GM12874 (cell line): ENCODE results near the gene KCNAB1.

Experiments used
- TF ChIP-seq, protein P1 (sequence below): IDR thresholded peaks from 2 replicates; pipeline ENCODE4 v1.5.1; 2011; ENCODE audit warnings: low read depth, mild to moderate bottlenecking, control low read depth, low read length, moderate library complexity; ENCODE audit not compliant: insufficient read depth

KCNAB1 gene

DNA sequence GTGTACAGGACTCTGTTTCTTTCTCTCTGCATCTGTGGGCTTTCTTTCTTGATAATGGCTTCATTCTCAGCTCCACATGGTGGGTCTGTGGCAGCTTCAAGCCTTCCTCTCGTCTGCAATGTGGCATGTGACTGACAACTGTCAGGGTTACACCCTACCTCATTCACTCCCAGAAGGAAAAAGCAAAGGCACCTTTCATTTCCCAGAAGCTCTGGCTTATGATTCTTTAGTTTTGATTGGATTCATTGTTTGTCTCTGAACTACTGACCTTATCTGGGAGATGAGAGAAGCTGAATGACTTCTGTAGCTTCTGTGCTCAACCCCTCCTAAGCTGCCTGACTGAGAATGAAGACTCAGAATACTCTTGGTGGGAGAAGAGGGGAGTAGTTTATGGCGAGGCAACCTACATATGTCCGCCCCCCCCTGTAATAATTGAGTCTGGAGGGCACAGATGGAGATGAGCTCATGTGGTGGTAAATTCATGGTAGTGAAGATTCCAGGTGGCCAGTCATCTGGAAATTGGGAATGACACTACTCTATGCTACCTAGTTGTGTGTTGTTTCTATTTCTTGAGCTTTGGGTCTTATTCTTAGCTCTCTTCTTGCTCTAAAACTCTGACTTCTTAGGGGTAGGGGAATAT lies 38.4 kb downstream of the KCNAB1 start:
- TF ChIP-seq, protein P1, sequence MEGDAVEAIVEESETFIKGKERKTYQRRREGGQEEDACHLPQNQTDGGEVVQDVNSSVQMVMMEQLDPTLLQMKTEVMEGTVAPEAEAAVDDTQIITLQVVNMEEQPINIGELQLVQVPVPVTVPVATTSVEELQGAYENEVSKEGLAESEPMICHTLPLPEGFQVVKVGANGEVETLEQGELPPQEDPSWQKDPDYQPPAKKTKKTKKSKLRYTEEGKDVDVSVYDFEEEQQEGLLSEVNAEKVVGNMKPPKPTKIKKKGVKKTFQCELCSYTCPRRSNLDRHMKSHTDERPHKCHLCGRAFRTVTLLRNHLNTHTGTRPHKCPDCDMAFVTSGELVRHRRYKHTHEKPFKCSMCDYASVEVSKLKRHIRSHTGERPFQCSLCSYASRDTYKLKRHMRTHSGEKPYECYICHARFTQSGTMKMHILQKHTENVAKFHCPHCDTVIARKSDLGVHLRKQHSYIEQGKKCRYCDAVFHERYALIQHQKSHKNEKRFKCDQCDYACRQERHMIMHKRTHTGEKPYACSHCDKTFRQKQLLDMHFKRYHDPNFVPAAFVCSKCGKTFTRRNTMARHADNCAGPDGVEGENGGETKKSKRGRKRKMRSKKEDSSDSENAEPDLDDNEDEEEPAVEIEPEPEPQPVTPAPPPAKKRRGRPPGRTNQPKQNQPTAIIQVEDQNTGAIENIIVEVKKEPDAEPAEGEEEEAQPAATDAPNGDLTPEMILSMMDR: no peak

DNA sequence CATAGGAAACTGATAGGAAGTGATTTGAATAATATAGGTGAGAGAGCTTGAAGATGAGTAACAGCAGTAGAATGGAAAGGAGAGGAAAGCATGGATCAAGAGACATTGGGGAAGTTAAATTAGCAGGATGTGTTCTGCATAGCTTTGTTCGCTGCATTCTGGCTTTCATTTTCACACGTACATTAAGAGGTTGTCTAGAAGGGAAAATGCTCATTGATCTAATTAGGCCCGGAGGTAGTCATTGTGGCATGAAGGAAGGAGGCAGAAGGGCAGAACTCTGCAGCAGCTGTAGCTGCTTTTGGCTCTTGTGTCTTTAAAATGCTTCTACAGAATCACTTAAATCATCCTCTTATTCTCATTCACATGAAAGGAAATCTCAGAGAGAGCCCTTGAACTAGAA lies 40.3 kb downstream of the KCNAB1 start:
- TF ChIP-seq, protein P1: no peak

DNA sequence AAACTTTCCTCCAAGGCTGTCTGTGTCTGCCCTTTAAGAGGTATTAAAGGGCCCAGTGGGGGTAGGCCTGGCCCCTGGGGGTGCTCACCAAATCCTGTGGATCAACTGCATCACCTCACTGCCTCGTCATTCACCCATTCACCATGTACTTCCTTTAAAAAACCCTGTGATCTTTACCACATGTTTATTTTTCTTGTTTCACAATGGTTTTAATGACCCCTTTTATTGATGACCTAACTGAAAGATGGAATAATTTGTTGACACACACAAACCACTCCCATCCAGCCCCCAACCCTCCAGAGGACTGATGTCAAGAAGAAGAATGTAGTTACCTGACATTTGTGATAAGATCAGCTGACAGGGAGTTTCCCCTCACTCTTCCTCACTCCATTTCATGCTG lies 40.8 kb downstream of the KCNAB1 start:
- TF ChIP-seq, protein P1: no peak

DNA sequence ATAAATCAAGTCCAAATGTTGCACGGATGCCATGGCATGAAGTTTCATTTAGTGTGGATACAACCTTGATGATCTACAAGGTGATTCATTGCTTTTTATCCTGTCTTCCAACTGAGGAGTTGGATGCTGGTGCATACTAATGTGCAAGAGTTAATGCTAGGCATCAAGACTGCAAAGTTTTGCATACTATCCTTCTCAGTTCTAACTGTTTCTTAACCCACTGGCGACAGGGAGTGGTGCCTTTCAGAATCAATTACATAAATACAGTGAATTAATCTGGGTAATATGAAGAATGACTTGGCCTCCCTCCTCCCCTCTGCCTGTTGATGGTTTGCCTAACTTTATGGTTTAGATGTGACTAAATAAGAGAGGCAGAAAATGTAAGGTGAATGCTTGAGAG lies 43.5 kb downstream of the KCNAB1 start:
- TF ChIP-seq, protein P1: no peak

DNA sequence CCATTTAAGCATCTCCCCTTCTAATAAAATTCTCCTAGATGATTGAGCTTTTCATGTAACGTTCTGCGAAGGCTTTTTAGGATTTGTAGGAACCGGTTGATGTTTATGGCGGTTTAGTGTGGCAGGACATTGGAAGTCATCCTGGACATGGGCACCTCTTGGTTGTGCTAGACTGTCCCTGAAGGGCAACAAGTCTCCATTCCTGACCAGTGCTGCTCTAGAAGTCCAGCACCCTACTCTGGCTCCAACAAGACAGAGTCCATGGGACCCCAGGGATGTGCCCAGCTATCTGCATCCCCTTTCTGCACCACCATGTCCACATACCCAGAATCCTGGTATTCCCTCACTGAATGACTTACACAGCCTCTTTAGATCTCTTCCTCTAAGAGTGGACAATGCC lies 46.4 kb downstream of the KCNAB1 start:
- TF ChIP-seq, protein P1: no peak

DNA sequence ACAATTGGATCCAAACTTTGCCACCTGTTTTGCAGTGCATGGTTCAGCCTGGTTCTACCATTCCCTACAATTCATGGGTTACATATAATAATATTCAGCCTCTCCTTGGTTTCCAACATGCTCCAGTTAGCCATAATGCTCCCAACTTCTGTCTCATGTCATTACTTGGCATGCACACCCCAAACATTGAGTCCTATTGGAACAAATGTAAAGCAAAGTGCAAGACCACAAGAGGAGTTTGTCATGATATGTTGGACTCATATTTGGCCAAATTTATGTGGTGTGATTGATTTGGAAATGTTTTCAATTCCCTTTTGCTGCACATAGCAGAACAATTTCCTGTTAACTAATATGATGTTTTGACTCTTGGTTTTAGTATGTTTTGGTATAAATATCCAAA lies 50.2 kb downstream of the KCNAB1 start:
- TF ChIP-seq, protein P1: no peak

DNA sequence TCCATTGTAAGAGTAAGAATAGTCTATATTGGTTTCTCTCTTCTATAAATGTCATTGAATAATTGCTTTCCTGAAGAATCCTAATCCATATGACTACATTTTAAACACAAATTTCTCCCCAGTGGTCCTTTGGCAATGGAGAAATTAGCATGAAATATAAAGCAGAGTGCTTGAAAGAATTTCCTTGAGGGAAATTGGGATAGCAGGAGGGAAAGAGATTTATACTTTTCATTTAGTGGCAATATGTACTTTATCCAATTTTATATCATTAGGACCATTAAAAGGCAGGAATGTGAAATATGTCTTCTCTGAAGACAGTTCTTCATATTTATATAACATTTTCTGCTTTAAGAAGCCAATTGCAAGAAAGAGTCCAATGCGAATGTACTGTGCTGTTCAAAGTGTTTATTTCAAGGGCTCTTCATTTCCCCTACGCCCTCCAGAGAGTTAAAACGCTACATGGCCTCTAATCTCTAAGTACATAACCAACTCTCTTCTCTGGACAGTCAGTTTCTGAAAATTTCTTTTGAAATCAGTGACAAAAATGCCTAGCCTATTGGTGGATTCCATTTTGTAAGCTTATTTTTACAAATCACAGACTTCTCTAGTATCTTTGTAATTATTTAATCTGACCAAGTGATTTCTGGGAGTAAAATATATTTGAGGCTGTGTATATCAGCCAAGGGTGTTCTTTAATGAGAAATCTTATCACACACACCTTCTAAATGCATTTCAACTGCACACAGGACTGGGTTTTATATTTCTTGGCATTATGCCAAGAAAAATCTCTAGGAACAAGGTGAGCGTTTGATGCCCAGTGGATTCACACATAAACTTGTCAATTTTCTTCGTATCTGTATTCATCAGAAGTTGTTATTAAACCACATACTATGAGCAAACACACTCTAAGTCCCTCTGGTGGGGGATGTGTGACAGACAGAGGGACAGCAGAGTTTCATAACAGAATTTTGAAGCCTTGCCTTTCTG lies 51.2 kb downstream of the KCNAB1 start:
- TF ChIP-seq, protein P1: no peak
